Common myeloid progenitor, CD34-positive (primary cell): ENCODE results near the gene ATF4.

Source experiments
- CTCF ChIA-PET: fragments of 350-600 bp; sonication (Branson Sonifier 250); formaldehyde crosslinking; loops from one replicate; lab custom pipeline; 2021; ENCODE audit warnings: antibody characterized with exemption; lab: Charles Lee
- POLR2A ChIA-PET: fragments of 350-600 bp; sonication (Branson Sonifier 250); formaldehyde crosslinking; loops from one replicate; lab custom pipeline; 2021; ENCODE audit warnings: antibody characterized with exemption; lab: Charles Lee
- DNase-seq, 3 donors: peaks; one replicate each; pipeline versions ENCODE4 v3.0.0 to v3.0.0-alpha.2; 2013
- H3K27ac ChIP-seq, 2 experiments: 1 replicate in 1 of 2; 2 replicates in 1 of 2; pipeline ENCODE4 v1.7.0; 2013; ENCODE audit warnings: inconsistent platforms in 2 of 2, low read length in 2 of 2, mild to moderate bottlenecking in 2 of 2, low read depth in 1 of 2, moderate library complexity in 1 of 2; ENCODE audit not compliant: severe bottlenecking in 2 of 2, insufficient read depth in 1 of 2, poor library complexity in 1 of 2
- H3K27me3 ChIP-seq, 5 experiments: replicated peaks in 2 of 5; 1 replicate in 3 of 5; 2 replicates in 2 of 5; pipeline versions ENCODE4 v1.6.1 to v1.7.0; 2013; ENCODE audit warnings: low read length in 4 of 5, mild to moderate bottlenecking in 2 of 5, moderate library complexity in 2 of 5, inconsistent platforms in 1 of 5; ENCODE audit not compliant: insufficient read depth in 5 of 5, control insufficient read depth in 4 of 5
- H3K36me3 ChIP-seq, 4 experiments: 1 replicate in 2 of 4; 2 replicates in 2 of 4; pipeline versions ENCODE4 v1.6.1 to v1.7.0; 2013; ENCODE audit warnings: low read length in 3 of 4, control low read depth in 1 of 4, mild to moderate bottlenecking in 1 of 4; ENCODE audit not compliant: control insufficient read depth in 4 of 4, insufficient read depth in 4 of 4
- H3K4me1 ChIP-seq, 4 experiments: 1 replicate in 3 of 4; 2 replicates in 1 of 4; pipeline versions ENCODE4 v1.6.1 to v1.7.1; 2013; ENCODE audit warnings: low read length in 3 of 4, mild to moderate bottlenecking in 3 of 4, control low read depth in 1 of 4, inconsistent platforms in 1 of 4, moderate library complexity in 1 of 4; ENCODE audit not compliant: control insufficient read depth in 4 of 4, insufficient read depth in 4 of 4; ENCODE audit errors: control extremely low read depth in 1 of 4
- H3K4me3 ChIP-seq, 7 experiments: 1 replicate in 4 of 7; 2 replicates in 3 of 7; pipeline versions ENCODE4 v1.5.1 to v1.7.0; 2013; ENCODE audit warnings: mild to moderate bottlenecking in 7 of 7, low read length in 6 of 7, moderate library complexity in 6 of 7, inconsistent platforms in 2 of 7, low read depth in 2 of 7, control low read depth in 1 of 7; ENCODE audit not compliant: insufficient read depth in 4 of 7, control insufficient read depth in 1 of 7; ENCODE audit errors: extremely low read depth in 1 of 7
- H3K9me3 ChIP-seq, 5 experiments: 1 replicate in 4 of 5; 2 replicates in 1 of 5; pipeline versions ENCODE4 v1.6.1 to v1.7.1; 2013; ENCODE audit warnings: low read length in 4 of 5, mild to moderate bottlenecking in 2 of 5, inconsistent platforms in 1 of 5, low read depth in 1 of 5, moderate library complexity in 1 of 5; ENCODE audit not compliant: control insufficient read depth in 4 of 5, insufficient read depth in 2 of 5; ENCODE audit errors: control extremely low read depth in 1 of 5
- WGBS: methylation state at CpG from one replicate; pipeline ENCODE4 v1.1.5; 2013; ENCODE audit not compliant: insufficient coverage; 5-methylcytosine and 5-hydroxymethylcytosine counted together

Gene ATF4

GRCh38 chr22:39489094-39490068 is 31.0 kb upstream of the ATF4 start:
- peak overlapping the region in 4 of 7 experiments; percentile 3 to 29 (median 24) for H3K4me3 ChIP-seq
- H3K27me3 ChIP-seq: no peaks in the 10 kb centered on the region
- CTCF ChIA-PET: interaction anchor here (0.9 to 13.7 kb wide), 12 partner anchors 9 to 550 kb away, joined by 3 to 254 read pairs (median 4); partner anchors contain the start of gene RPS19BP1
- no peak overlapping the region for H3K27ac ChIP-seq
- peaks cover 0 to 37% (median 0%) of the 10 kb centered on the region in 4 experiments for H3K36me3 ChIP-seq
- peaks cover 0 to 18% (median 6%) of the 10 kb centered on the region in 4 experiments for H3K4me1 ChIP-seq
- POLR2A ChIA-PET: interaction anchor here (0.5 to 1.0 kb wide), 5 partner anchors 7 to 40 kb away, joined by 3 to 4 read pairs (median 3); partner anchors contain the start of genes ATF4 and MIEF1
- WGBS: 94% methylated on average over 11 of the region's 17 CpGs
- H3K9me3 ChIP-seq: no peaks in the 10 kb centered on the region
- no peak for DNase-seq

- ChIA-PET CTCF (interaction anchor here (0.9 to 13.7 kb wide), 14 partner anchors 8 to 549 kb away, joined by 3 to 254 read pairs (median 4); partner anchors contain the start of genes MIEF1 and RPS19BP1), POLR2A (interaction anchor here (0.7 to 1.0 kb wide), 4 partner anchors 12 to 39 kb away, joined by 3 to 4 read pairs (median 3); partner anchors contain the start of genes ATF4 and MIEF1)
Measured at GRCh38 chr22:39490135-39490798, 30.1 kb upstream of the ATF4 start.

GRCh38 chr22:39490966-39491680 is 29.2 kb upstream of the ATF4 start:
- 94% methylated on average over 7 of the region's 9 CpGs for WGBS
- peaks cover 0 to 37% (median 0%) of the 10 kb centered on the region in 4 experiments for H3K36me3 ChIP-seq
- peaks cover 0 to 26% (median 10%) of the 10 kb centered on the region in 4 experiments for H3K4me1 ChIP-seq
- ChIA-PET POLR2A (no interaction called here), CTCF (interaction anchor here (0.5 to 13.7 kb wide), 12 partner anchors 9 to 92 kb away, joined by 3 to 254 read pairs (median 5); partner anchors contain the start of genes ATF4, MIEF1 and RPS19BP1)
- H3K27ac ChIP-seq: no peak overlapping the region
- no peaks in the 10 kb centered on the region for H3K9me3 ChIP-seq
- H3K27me3 ChIP-seq: no peaks in the 10 kb centered on the region
- no peak for DNase-seq
- no peak overlapping the region for H3K4me3 ChIP-seq

More at GRCh38 chr22:39490135-39490798, 30.1 kb upstream of the ATF4 start:
- Histone ChIP-seq H3K4me3 (peak overlapping the region in 4 of 7 experiments; percentile 3 to 29 (median 24)), H3K27ac (no peak overlapping the region), H3K4me1 (peaks cover 0 to 24% (median 6%) of the 10 kb centered on the region in 4 experiments), H3K9me3 (no peaks in the 10 kb centered on the region), H3K27me3 (no peaks in the 10 kb centered on the region), H3K36me3 (peaks cover 0 to 37% (median 0%) of the 10 kb centered on the region in 4 experiments)
- peak; percentile 74 to 91 (median 90) for DNase-seq
- WGBS: 9% methylated on average over 9 of the region's 13 CpGs

GRCh38 chr22:39491696-39492095 is 28.7 kb upstream of the ATF4 start:
- H3K9me3 ChIP-seq: no peaks in the 10 kb centered on the region
- peaks cover 0 to 37% (median 0%) of the 10 kb centered on the region in 4 experiments for H3K36me3 ChIP-seq
- H3K27me3 ChIP-seq: no peaks in the 10 kb centered on the region
- H3K27ac ChIP-seq: no peak overlapping the region
- 97% methylated on average over 4 of the region's 6 CpGs for WGBS
- H3K4me3 ChIP-seq: no peak overlapping the region
- CTCF ChIA-PET: interaction anchor here (0.5 to 13.7 kb wide), 10 partner anchors 9 to 39 kb away, joined by 3 to 254 read pairs (median 5); partner anchors contain the start of genes ATF4, MIEF1 and RPS19BP1
- no peak for DNase-seq
- POLR2A ChIA-PET: no interaction called here
- H3K4me1 ChIP-seq: peaks cover 0 to 32% (median 15%) of the 10 kb centered on the region in 4 experiments

GRCh38 chr22:39492186-39492585 is 28.2 kb upstream of the ATF4 start:
- WGBS: 84% methylated on average over 3 of the region's 3 CpGs
- H3K9me3 ChIP-seq: no peaks in the 10 kb centered on the region
- no peak overlapping the region for H3K27ac ChIP-seq
- no peak overlapping the region for H3K4me3 ChIP-seq
- ChIA-PET CTCF (interaction anchor here (0.5 to 13.7 kb wide), 10 partner anchors 10 to 548 kb away, joined by 3 to 254 read pairs (median 5); partner anchors contain the start of genes MIEF1 and RPS19BP1), POLR2A (no interaction called here)
- peaks cover 0 to 37% (median 0%) of the 10 kb centered on the region in 4 experiments for H3K36me3 ChIP-seq
- DNase-seq: no peak
- no peaks in the 10 kb centered on the region for H3K27me3 ChIP-seq
- H3K4me1 ChIP-seq: peaks cover 0 to 33% (median 15%) of the 10 kb centered on the region in 4 experiments

- DNase-seq: no peak
- ChIA-PET CTCF (interaction anchor here (0.6 to 13.7 kb wide), 19 partner anchors 8 to 855 kb away, joined by 3 to 254 read pairs (median 5); partner anchors contain the start of genes ATF4, MIEF1 and RPS19BP1), POLR2A (interaction anchor here (0.6 to 0.9 kb wide), 2 partner anchors 35 to 75 kb away, joined by 3 read pairs; no protein-coding TSS in a partner anchor)
- H3K27me3 ChIP-seq: no peaks in the 10 kb centered on the region
- H3K4me3 ChIP-seq: no peak overlapping the region
- H3K27ac ChIP-seq: no peak overlapping the region
- H3K36me3 ChIP-seq: peaks cover 0 to 22% (median 0%) of the 10 kb centered on the region in 4 experiments
- no peaks in the 10 kb centered on the region for H3K9me3 ChIP-seq
- H3K4me1 ChIP-seq: peaks cover 0 to 33% (median 15%) of the 10 kb centered on the region in 4 experiments
- 98% methylated on average over 4 of the region's 4 CpGs for WGBS
Measured at GRCh38 chr22:39493759-39494158, 26.6 kb upstream of the ATF4 start.
